Neural cell (in vitro differentiated cells): ENCODE measurements around the gene SLC9A1. TPM values are rescaled to one million over a fixed set of nuclear protein-coding genes. Genes with fewer than 3 reads are reported as not detected.

ENCODE experiments used
- H2AFZ ChIP-seq: fragments of 200-600, 300-800 bp; sonication (generic), shearing (Covaris generic); 2 replicates; pipeline ENCODE4 v1.6.0; 2014; ENCODE audit warnings: low read depth, mild to moderate bottlenecking, antibody characterized with exemption, low read length, moderate library complexity
- H3F3A ChIP-seq: fragments of 200-600 bp; shearing (Covaris generic); 2 replicates; pipeline ENCODE4 v1.6.1; 2016; ENCODE audit warnings: mild to moderate bottlenecking, moderate library complexity, mixed read lengths, antibody characterized with exemption, low read length; ENCODE audit not compliant: insufficient read depth, poor library complexity, severe bottlenecking
- H3K27ac ChIP-seq: fragments of 200-600, 300-800 bp; sonication (generic), shearing (Covaris generic); 2 replicates; pipeline ENCODE4 v1.5.1; 2014; ENCODE audit warnings: mild to moderate bottlenecking, low read length, moderate library complexity
- H3K27me3 ChIP-seq: fragments of 300-800, 200-600 bp; sonication (generic), shearing (Covaris generic); 2 replicates; pipeline ENCODE4 v1.6.0; 2014; ENCODE audit warnings: mild to moderate bottlenecking, low read depth, low read length, moderate library complexity; ENCODE audit not compliant: insufficient read depth
- H3K36me3 ChIP-seq: fragments of 300-800, 200-600 bp; sonication (generic), shearing (Covaris generic); 2 replicates; pipeline ENCODE4 v1.5.1; 2014; ENCODE audit warnings: mild to moderate bottlenecking, antibody characterized with exemption, low read length, moderate library complexity; ENCODE audit not compliant: insufficient read depth
- H3K4me2 ChIP-seq: fragments of 300-800, 200-600 bp; sonication (generic), shearing (Covaris generic); 2 replicates; pipeline ENCODE4 v1.6.0; 2014; ENCODE audit warnings: mild to moderate bottlenecking, low read length
- H3K4me3 ChIP-seq: fragments of 300-800, 200-600 bp; sonication (generic), shearing (Covaris generic); 2 replicates; pipeline ENCODE4 v1.5.1; 2014; ENCODE audit warnings: mild to moderate bottlenecking, low read length, moderate library complexity
- H3K79me2 ChIP-seq: fragments of 200-600 bp; shearing (Covaris generic); replicated peaks from 2 replicates; pipeline ENCODE4 v1.6.0; 2014; ENCODE audit warnings: mild to moderate bottlenecking, low read length, moderate library complexity; ENCODE audit not compliant: insufficient read depth
- H3K9ac ChIP-seq: fragments of 300-800, 200-600 bp; sonication (generic), shearing (Covaris generic); 2 replicates; pipeline ENCODE4 v1.6.1; 2016; ENCODE audit warnings: mild to moderate bottlenecking, low read length, mixed read lengths
- H3K9me2 ChIP-seq: fragments of 200-600 bp; shearing (Covaris generic); 2 replicates; pipeline ENCODE4 v1.6.1; 2016; ENCODE audit warnings: mild to moderate bottlenecking, low read length, mixed read lengths; ENCODE audit not compliant: insufficient read depth
- H3K9me3 ChIP-seq: fragments of 200-600, 300-800 bp; sonication (generic), shearing (Covaris generic); 2 replicates; pipeline ENCODE4 v1.6.1; 2016; ENCODE audit warnings: mild to moderate bottlenecking, mixed run types, low read length, moderate library complexity, mixed read lengths
- H4K20me1 ChIP-seq: fragments of 200-600 bp; shearing (Covaris generic); 2 replicates; pipeline ENCODE4 v1.6.1; 2016; ENCODE audit warnings: mild to moderate bottlenecking, mixed run types; ENCODE audit not compliant: insufficient read depth
- CTCF ChIP-seq: fragments of 450-650 bp; IDR thresholded peaks from 2 replicates; pipeline ENCODE4 v1.5.1; 2014; ENCODE audit warnings: antibody characterized with exemption, mild to moderate bottlenecking, moderate library complexity; ENCODE audit not compliant: poor library complexity, severe bottlenecking
- EP300 ChIP-seq: fragments of 450-650 bp; conservative IDR thresholded peaks from 2 replicates; pipeline ENCODE4 v1.6.1; 2014; ENCODE audit warnings: antibody characterized with exemption, mild to moderate bottlenecking, moderate library complexity; ENCODE audit not compliant: poor library complexity, severe bottlenecking
- EZH2 ChIP-seq: fragments of 200-600, 300-800 bp; shearing (Covaris generic), sonication (generic); IDR thresholded peaks from 2 replicates; pipeline ENCODE4 v1.6.1; 2014; ENCODE audit warnings: antibody characterized with exemption, low read length, borderline replicate concordance, mild to moderate bottlenecking; ENCODE audit not compliant: insufficient read depth, poor library complexity, severe bottlenecking
- MXI1 ChIP-seq: fragments of 450-650 bp; conservative IDR thresholded peaks from 2 replicates; pipeline ENCODE4 v1.6.1; 2014; ENCODE audit warnings: antibody characterized with exemption, mild to moderate bottlenecking; ENCODE audit not compliant: poor library complexity, severe bottlenecking
- POLR2AphosphoS5 ChIP-seq: IDR thresholded peaks from 2 replicates; pipeline ENCODE4 v1.6.1; 2012
- RAD21 ChIP-seq: fragments of 450-650 bp; conservative IDR thresholded peaks from 2 replicates; pipeline ENCODE4 v1.6.1; 2014; ENCODE audit warnings: antibody characterized with exemption, mild to moderate bottlenecking, moderate library complexity
- REST ChIP-seq: IDR thresholded peaks from 2 replicates; pipeline ENCODE4 v1.6.1; 2012; ENCODE audit warnings: borderline replicate concordance
- SMC3 ChIP-seq: fragments of 450-650 bp; conservative IDR thresholded peaks from 2 replicates; pipeline ENCODE4 v1.6.1; 2014; ENCODE audit warnings: antibody characterized with exemption, mild to moderate bottlenecking, moderate library complexity; ENCODE audit not compliant: poor library complexity
- TAF1 ChIP-seq: IDR thresholded peaks from 2 replicates; pipeline ENCODE4 v1.6.1; 2012; ENCODE audit warnings: low read depth
- polyA plus RNA-seq: library from polyadenylated mRNA; depleted of rRNA; stranded (reverse); fragments of >200 nt; gene quantifications from 2 replicates; pipeline ENCODE4 v1.2.3, GENCODE V29; 2014

The SLC9A1 gene
- polyA plus RNA-seq, 1 donor from 2014 or later: 1.5 TPM

GRCh38 chr1:27132147-27132546 is 22.8 kb downstream of the SLC9A1 start:
- H3K36me3 ChIP-seq: no peaks in the 10 kb centered on the region
- no peaks in the 10 kb centered on the region for H3K9me2 ChIP-seq
- H3F3A ChIP-seq: no peaks in the 10 kb centered on the region
- H3K79me2 ChIP-seq: no peaks in the 10 kb centered on the region
- H3K27ac ChIP-seq: no peak overlapping the region
- no peaks in the 10 kb centered on the region for H3K9me3 ChIP-seq
- H4K20me1 ChIP-seq: no peaks in the 10 kb centered on the region
- H2AFZ ChIP-seq: no peak overlapping the region
- no peak overlapping the region for H3K4me3 ChIP-seq
- no peak overlapping the region for H3K4me2 ChIP-seq
- no peak overlapping the region for H3K9ac ChIP-seq
- no peaks in the 10 kb centered on the region for H3K27me3 ChIP-seq
- TF ChIP-seq POLR2AphosphoS5 (no peak), MXI1 (no peak), REST (no peak), TAF1 (no peak), CTCF (no peak), SMC3 (no peak)

GRCh38 chr1:27130798-27131197 is 24.1 kb downstream of the SLC9A1 start:
- Histone ChIP-seq H3K79me2 (no peaks in the 10 kb centered on the region), H3K9ac (no peak overlapping the region), H3K9me2 (no peaks in the 10 kb centered on the region), H3K4me3 (no peak overlapping the region), H3K27ac (no peak overlapping the region), H4K20me1 (no peaks in the 10 kb centered on the region), H3K9me3 (no peaks in the 10 kb centered on the region), H3K36me3 (no peaks in the 10 kb centered on the region), H3F3A (no peaks in the 10 kb centered on the region), H3K27me3 (no peaks in the 10 kb centered on the region), H3K4me2 (no peak overlapping the region), H2AFZ (no peak overlapping the region)
- TF ChIP-seq EP300 (no peak), MXI1 (no peak), SMC3 (no peak), RAD21 (no peak), POLR2AphosphoS5 (no peak), TAF1 (no peak), CTCF (no peak), EZH2 (no peak), REST (no peak)
